NT2/D1 (cell line): ENCODE data around the gene CATSPERB.

Experiments
- SUZ12 ChIP-seq: IDR thresholded peaks from 2 replicates; pipeline ENCODE4 v1.6.1; 2011; ENCODE audit not compliant: insufficient read length, insufficient read depth; ENCODE audit errors: extremely low read depth
- YY1 ChIP-seq: IDR thresholded peaks from 2 replicates; pipeline ENCODE4 v1.6.1; 2011; ENCODE audit not compliant: insufficient read length, insufficient read depth
- ZNF274 ChIP-seq: IDR thresholded peaks from 2 replicates; pipeline ENCODE4 v1.6.1; 2011; ENCODE audit warnings: mild to moderate bottlenecking, low read depth, low read length

DNA sequence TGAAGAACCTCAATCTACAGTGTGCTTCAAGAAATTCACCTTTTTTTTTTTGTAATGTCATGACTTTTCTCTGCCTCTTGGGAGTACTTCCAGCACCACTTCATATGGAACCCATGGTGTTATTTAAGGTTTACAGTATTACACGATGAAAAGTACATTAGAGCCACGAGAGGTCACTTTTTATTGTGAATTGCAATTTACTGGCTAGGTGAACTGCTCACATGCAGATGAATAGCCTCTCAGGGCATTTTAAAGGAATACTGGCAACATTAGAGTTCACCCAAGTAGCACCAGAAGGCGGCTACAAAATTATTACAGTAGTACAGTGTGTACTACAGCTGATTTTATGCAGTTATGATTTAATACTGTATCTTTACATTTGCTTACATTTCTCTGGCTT is 122.7 kb downstream of the CATSPERB start:
- no peak for TF ChIP-seq SUZ12
- no peak for TF ChIP-seq YY1
- TF ChIP-seq ZNF274 = no peak
